ENCODE data around the gene PGLYRP1.

The PGLYRP1 gene

GRCh38 chr19:46009530-46010510, 13.0 kb downstream of the PGLYRP1 start:
- ATAC-seq (ENCODE audit: low read depth) = peak; percentile 68
- no peak for DNase-seq (ENCODE audit: low spot score)
- Histone ChIP-seq H3K4me3 (ENCODE audit: severe bottlenecking) (no peak overlapping the region), H3K27me3 (ENCODE audit: insufficient read depth, poor library complexity, severe bottlenecking) (no peaks in the 10 kb centered on the region), H3K9me3 (ENCODE audit: severe bottlenecking) (no peaks in the 10 kb centered on the region), H3K4me1 (ENCODE audit: insufficient read depth, poor library complexity, severe bottlenecking) (no peaks in the 10 kb centered on the region), H3K27ac (ENCODE audit: poor library complexity, severe bottlenecking) (no peak overlapping the region), H3K36me3 (ENCODE audit: low read depth) (0 out of 2 replicates have a peak, but pooled peaks cover 3% of the 10 kb centered on the region)
- TF ChIP-seq, protein P1, sequence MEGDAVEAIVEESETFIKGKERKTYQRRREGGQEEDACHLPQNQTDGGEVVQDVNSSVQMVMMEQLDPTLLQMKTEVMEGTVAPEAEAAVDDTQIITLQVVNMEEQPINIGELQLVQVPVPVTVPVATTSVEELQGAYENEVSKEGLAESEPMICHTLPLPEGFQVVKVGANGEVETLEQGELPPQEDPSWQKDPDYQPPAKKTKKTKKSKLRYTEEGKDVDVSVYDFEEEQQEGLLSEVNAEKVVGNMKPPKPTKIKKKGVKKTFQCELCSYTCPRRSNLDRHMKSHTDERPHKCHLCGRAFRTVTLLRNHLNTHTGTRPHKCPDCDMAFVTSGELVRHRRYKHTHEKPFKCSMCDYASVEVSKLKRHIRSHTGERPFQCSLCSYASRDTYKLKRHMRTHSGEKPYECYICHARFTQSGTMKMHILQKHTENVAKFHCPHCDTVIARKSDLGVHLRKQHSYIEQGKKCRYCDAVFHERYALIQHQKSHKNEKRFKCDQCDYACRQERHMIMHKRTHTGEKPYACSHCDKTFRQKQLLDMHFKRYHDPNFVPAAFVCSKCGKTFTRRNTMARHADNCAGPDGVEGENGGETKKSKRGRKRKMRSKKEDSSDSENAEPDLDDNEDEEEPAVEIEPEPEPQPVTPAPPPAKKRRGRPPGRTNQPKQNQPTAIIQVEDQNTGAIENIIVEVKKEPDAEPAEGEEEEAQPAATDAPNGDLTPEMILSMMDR (IDR thresholded peaks at IDR 0.05; ENCODE audit: poor library complexity, severe bottlenecking) = peak; percentile 89

- Histone ChIP-seq H3K27ac (ENCODE audit: poor library complexity, severe bottlenecking) (no peak overlapping the region), H3K4me3 (ENCODE audit: severe bottlenecking) (no peak overlapping the region), H3K9me3 (ENCODE audit: severe bottlenecking) (no peaks in the 10 kb centered on the region), H3K4me1 (ENCODE audit: insufficient read depth, poor library complexity, severe bottlenecking) (no peaks in the 10 kb centered on the region), H3K36me3 (ENCODE audit: low read depth) (0 out of 2 replicates have a peak, but pooled peaks cover 3% of the 10 kb centered on the region), H3K27me3 (ENCODE audit: insufficient read depth, poor library complexity, severe bottlenecking) (no peaks in the 10 kb centered on the region)
- DNase-seq (ENCODE audit: low spot score) (no peak), ATAC-seq (ENCODE audit: low read depth) (no peak)
- TF ChIP-seq, protein P1 (IDR thresholded peaks at IDR 0.05; ENCODE audit: poor library complexity, severe bottlenecking) = no peak
Measured at GRCh38 chr19:46006411-46006810, 16.4 kb downstream of the PGLYRP1 start.

DNA sequence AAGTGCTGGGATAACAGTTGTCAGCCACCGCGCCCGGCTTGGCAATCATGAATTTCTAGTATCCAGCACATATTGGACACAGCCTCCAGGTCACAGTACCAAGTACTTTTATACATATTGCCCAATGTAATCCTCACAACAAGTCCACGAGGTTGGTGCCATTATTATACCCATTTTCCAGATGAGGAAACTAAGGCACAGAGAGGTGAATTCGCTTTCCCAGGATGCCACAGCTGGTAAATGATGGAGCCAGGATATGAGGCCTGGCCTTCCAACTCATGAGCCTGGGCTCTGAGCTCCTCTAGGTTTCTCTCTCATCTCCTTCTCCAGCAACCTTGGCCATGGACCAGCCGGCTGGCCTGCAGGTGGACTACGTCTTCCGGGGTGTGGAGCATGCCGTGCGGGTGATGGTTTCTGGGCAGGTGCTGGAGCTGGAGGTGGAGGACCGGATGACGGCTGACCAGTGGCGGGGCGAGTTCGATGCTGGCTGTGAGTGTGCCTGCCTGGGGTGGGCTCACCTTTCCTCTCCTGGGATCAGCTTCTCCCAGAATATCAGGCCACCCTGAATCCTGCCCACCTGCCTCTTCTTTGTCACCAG, 20.1 kb downstream of the PGLYRP1 start:
- Histone ChIP-seq H3K4me3 (ENCODE audit: severe bottlenecking) (no peak overlapping the region), H3K4me1 (ENCODE audit: insufficient read depth, poor library complexity, severe bottlenecking) (peaks cover 2% of the 10 kb centered on the region), H3K9me3 (ENCODE audit: severe bottlenecking) (no peaks in the 10 kb centered on the region), H3K36me3 (ENCODE audit: low read depth) (no peaks in the 10 kb centered on the region), H3K27me3 (ENCODE audit: insufficient read depth, poor library complexity, severe bottlenecking) (no peaks in the 10 kb centered on the region), H3K27ac (ENCODE audit: poor library complexity, severe bottlenecking) (no peak overlapping the region)
- DNase-seq (ENCODE audit: low spot score) (no peak), ATAC-seq (ENCODE audit: low read depth) (no peak)
- TF ChIP-seq, protein P1 (IDR thresholded peaks at IDR 0.05; ENCODE audit: poor library complexity, severe bottlenecking) = no peak

GRCh38 chr19:46000491-46001246, 22.2 kb downstream of the PGLYRP1 start:
- ATAC-seq (ENCODE audit: low read depth) = peak; percentile 75
- H3K4me1 ChIP-seq (ENCODE audit: insufficient read depth, poor library complexity, severe bottlenecking) = peaks cover 2% of the 10 kb centered on the region
- DNase-seq (ENCODE audit: low spot score) = no peak

More at GRCh38 chr19:46000491-46001246, 22.2 kb downstream of the PGLYRP1 start:
- TF ChIP-seq, protein P1 (IDR thresholded peaks at IDR 0.05; ENCODE audit: poor library complexity, severe bottlenecking) = no peak
- Histone ChIP-seq H3K27me3 (ENCODE audit: insufficient read depth, poor library complexity, severe bottlenecking) (no peaks in the 10 kb centered on the region), H3K9me3 (ENCODE audit: severe bottlenecking) (no peaks in the 10 kb centered on the region), H3K27ac (ENCODE audit: poor library complexity, severe bottlenecking) (no peak overlapping the region), H3K36me3 (ENCODE audit: low read depth) (no peaks in the 10 kb centered on the region), H3K4me3 (ENCODE audit: severe bottlenecking) (peak overlapping the region; percentile 19)

Measured in RWPE2 (cell line).